ENCODE measurements around the gene CDK18. TPM values are rescaled to one million over a fixed set of nuclear protein-coding genes. Genes with fewer than 3 reads are reported as not detected.

Gene CDK18
- total RNA-seq, 2 donors from 2014 or later: 27.9 to 46.0 TPM

- Histone ChIP-seq H3K9me3 (no peaks in the 10 kb centered on the region), H3K4me3 (no peak overlapping the region), H3K9ac (ENCODE audit: low read depth in 2 of 2, low read length in 2 of 2) (no peak overlapping the region), H3K4me1 (peaks cover 9% of the 10 kb centered on the region), H3K27ac (no peak overlapping the region), H3K27me3 (no peaks in the 10 kb centered on the region), H3K36me3 (no peaks in the 10 kb centered on the region)
- peak; percentile 17 for DNase-seq
- intact Hi-C loops (cut with DNase I): no loop called here
- TF ChIP-seq CTCF (IDR thresholded peaks at IDR 0.05): no peak
These were observed 74.5 kb downstream of the CDK18 start for GRCh38 chr1:205578780-205579571.

GRCh38 chr1:205579711-205580110 is 75.2 kb downstream of the CDK18 start:
- no peaks in the 10 kb centered on the region for H3K27me3 ChIP-seq
- peaks cover 9% of the 10 kb centered on the region for H3K4me1 ChIP-seq
- no peak overlapping the region for H3K27ac ChIP-seq
- no peaks in the 10 kb centered on the region for H3K9me3 ChIP-seq
- H3K4me3 ChIP-seq: no peak overlapping the region
- no peak overlapping the region for H3K9ac ChIP-seq (ENCODE audit: low read depth in 2 of 2, low read length in 2 of 2)
- intact Hi-C loops (cut with DNase I): no loop called here
- no peaks in the 10 kb centered on the region for H3K36me3 ChIP-seq
- DNase-seq: peak; percentile 15
- no peak for TF ChIP-seq CTCF (IDR thresholded peaks at IDR 0.05)

- intact Hi-C loops (cut with DNase I): no loop called here
- no peak overlapping the region for H3K27ac ChIP-seq
These were observed 75.9 kb downstream of the CDK18 start for GRCh38 chr1:205580140-205580922.

GRCh38 chr1:205580923-205581180 is 76.4 kb downstream of the CDK18 start:
- TF ChIP-seq CTCF (IDR thresholded peaks at IDR 0.05): no peak
- H3K27me3 ChIP-seq: no peaks in the 10 kb centered on the region
- H3K9ac ChIP-seq (ENCODE audit: low read depth in 2 of 2, low read length in 2 of 2): no peak overlapping the region
- H3K27ac ChIP-seq: no peak overlapping the region
- no peaks in the 10 kb centered on the region for H3K9me3 ChIP-seq
- no peaks in the 10 kb centered on the region for H3K36me3 ChIP-seq
- H3K4me1 ChIP-seq: peaks cover 9% of the 10 kb centered on the region
- peak; percentile 16 for DNase-seq
- intact Hi-C loops (cut with DNase I): no loop called here
- no peak overlapping the region for H3K4me3 ChIP-seq

More at GRCh38 chr1:205580140-205580922, 75.9 kb downstream of the CDK18 start:
- H3K4me3 ChIP-seq: no peak overlapping the region
- H3K27me3 ChIP-seq: no peaks in the 10 kb centered on the region
- H3K9ac ChIP-seq (ENCODE audit: low read depth in 2 of 2, low read length in 2 of 2): no peak overlapping the region
- peak; percentile 16 for DNase-seq
- no peaks in the 10 kb centered on the region for H3K36me3 ChIP-seq
- no peak for TF ChIP-seq CTCF (IDR thresholded peaks at IDR 0.05)
- peaks cover 9% of the 10 kb centered on the region for H3K4me1 ChIP-seq
- no peaks in the 10 kb centered on the region for H3K9me3 ChIP-seq

GRCh38 chr1:205581321-205581980 is 77.0 kb downstream of the CDK18 start:
- H3K27ac ChIP-seq: peak overlapping the region; percentile 50
- no peak for TF ChIP-seq CTCF (IDR thresholded peaks at IDR 0.05)
- peak; percentile 21 for DNase-seq
- H3K4me3 ChIP-seq: no peak overlapping the region
- no peaks in the 10 kb centered on the region for H3K9me3 ChIP-seq
- peak overlapping the region in 1 of 2 donors; percentile 65 for H3K9ac ChIP-seq (ENCODE audit: low read depth in 2 of 2, low read length in 2 of 2)
- no peaks in the 10 kb centered on the region for H3K36me3 ChIP-seq
- peaks cover 9% of the 10 kb centered on the region for H3K4me1 ChIP-seq
- H3K27me3 ChIP-seq: no peaks in the 10 kb centered on the region
- intact Hi-C loops (cut with DNase I): no loop called here
